NCI-H510A (cell line): ENCODE data around the gene ST7.

Experiments used
- DNase-seq: peaks from one replicate; lab custom pipeline; 2025; lab: John Stamatoyannopoulos, UW

ST7 gene

DNA sequence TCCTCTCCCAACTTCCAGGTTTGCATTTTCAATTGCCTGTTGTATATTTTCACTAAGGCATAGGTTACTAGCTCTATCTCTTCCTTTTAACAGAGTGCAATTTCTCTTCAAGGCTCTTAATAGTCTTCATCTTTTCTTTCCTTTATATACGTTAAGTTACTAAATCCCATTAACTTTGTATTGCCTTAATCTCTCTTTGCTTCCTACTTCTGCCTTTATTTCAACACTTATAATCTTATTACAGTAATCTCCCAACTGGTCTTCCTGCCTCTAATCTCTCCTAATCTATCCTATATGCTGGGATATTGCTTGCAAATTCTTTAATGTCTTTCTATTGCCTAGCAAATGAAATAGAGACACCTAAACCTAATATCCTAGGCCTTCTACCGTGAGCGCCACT lies 26.1 kb downstream of the ST7 start:
- no peak for DNase-seq

DNA sequence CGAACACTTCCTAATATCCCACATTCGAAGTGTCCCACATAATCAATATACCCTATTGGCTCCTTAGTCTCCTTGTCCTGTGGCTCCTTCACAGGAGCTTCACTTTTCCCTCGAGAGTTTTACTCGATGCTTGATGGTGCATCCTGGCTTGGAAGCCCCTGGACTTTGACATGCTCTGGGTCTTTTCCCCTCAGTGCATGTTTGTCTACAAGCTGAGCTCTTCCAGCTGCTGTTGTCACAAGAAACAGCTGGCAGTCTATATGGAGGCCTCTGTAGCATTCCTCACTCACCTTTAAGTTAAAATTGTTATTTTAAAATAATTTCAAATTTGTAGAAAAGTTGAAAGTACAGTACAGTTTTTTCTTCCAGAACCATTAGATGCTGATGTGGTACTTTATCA lies 27.1 kb downstream of the ST7 start:
- DNase-seq = no peak

DNA sequence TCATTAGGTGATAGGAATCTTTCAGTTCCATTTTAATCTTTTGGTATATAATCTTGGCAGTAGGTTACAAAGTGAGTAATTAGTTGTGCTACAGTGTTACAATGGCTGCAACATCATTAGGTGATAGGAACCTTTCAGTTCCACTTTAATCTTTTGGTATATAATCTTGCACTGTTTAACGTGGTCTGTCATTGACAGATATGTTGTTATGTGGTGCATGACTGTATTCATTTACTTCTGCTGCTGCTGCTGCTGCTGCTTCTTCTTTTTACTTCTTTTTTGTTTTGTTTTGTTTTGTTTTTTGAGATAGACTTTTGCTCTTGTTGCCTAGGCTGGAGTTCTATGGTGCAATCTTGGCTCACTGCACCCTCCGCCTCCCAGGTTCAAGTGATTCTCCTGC lies 28.6 kb downstream of the ST7 start:
- DNase-seq = no peak

DNA sequence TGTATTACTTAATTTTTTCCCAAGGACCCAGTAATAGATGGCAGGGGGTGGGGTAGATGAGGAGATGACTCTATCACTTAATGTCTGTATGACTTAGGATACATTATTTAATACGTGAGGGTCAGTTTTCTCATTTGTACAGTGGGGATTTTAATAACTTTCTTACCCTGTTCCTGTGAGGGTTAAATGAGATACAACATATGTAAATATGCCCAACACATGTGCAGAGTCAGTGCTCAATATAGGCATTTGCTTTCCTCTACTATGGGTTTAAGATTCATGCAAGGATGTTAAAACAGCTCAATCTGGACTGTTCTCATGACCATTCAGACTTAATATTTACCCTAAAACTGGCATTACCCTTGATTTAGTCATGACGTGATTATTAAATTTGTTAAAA lies 31.2 kb downstream of the ST7 start:
- DNase-seq = no peak

DNA sequence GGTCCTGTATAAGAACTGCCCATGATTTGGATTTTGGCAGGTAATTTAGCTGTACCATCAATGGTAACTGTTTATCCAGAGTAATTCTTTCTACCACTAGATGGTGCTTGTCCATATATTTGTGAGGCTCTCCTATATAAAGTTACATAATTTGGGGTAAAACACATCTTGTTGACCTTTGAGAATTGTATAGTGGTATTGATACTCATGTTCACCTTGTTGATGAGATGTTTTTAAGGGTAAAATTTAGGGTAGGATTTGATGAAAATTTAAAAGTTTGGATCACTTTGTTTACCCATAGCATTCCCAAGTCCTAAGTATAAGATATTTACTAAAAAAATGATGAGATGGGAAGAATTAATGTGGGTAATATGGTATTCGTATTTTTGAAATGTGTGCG lies 31.6 kb downstream of the ST7 start:
- no peak for DNase-seq

DNA sequence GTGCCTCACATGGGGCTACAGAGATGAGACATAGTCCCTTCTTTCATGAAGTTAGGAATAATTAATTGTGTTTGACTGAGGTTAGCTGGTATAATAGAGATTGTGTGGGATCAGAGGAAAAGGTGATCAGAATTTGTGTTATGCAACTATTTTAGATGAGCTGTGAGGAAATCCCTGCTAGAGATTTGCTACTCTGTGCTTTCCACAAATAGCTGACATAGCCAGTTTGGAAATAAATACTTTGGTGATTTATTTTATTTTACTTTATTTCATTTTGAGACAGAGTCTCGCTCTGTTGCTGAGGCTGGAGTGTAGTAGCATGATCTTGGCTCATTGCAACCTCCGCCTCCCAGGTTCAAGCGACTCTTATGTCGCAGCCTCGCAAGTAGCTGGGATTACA lies 32.3 kb downstream of the ST7 start:
- no peak for DNase-seq

DNA sequence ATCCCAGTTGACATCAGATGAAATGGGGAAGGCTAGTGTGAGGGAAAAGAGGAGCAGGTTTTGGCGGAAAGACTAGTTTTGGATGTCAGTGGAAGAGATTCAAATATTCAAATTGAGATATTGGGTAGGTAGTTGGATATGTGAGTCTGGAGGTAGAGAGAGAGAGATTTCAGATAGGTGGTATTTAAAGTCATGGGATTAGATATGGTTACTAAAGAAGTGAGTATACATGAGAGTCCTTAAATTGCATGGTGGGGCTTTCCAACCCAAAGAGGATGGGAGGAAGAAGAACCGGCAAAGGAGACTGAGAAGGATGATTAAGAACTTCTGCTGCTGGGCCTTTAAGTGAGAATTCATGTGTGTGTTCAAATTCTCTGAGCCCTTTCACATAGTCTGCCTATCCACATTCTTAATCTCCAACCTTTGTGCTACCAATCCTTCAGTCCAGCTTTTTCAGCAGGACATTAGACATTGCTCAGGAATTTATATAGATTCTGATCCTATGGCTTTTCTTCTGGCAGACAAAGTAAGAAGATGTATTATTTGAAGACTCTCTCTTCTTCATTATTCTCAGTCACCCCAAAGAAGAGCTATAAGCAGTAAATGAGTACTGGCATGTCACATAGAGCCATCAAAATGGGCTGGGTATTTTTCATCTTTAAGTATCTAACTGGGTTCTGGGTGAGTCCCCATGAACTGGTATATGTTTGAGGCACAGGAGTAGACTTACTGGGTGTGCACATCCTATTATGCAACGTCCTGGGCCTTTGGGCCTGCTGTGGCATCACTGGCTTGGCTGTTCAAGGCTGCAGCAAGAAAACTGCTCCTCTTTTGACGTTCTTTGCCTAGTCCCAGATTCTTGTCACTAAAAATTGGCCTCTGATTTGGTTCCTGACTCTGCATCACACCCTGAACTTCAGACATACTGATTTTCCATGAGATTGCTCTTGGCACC lies 33.6 kb downstream of the ST7 start:
- DNase-seq = no peak

DNA sequence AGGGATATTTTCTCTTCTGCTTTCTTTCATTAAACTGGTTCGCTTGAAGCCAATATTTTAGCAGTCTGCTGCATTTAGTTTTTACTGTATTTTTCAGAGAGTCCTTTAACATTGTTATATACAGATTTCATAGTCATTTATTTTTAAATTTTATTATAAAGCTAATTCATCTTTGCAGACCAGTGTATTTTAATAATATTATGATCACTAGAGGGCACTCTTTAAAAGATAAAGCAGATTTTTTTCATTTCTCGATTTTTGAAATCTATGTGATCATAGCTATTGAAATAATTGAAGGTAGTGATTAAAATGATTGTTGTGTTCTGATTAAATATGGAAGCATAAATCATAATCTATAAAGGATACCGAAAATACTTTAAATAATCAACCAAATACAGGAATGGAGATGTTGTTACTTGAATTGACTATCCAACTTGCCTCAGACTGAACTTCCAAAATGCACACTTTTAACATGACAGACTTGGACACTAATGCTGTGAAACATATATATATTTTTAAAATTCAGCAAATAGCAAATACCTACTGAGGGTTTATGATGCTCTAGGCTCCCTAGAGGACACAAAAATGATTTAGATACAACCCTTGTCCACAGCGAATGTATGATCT lies 35.2 kb downstream of the ST7 start:
- no peak for DNase-seq

DNA sequence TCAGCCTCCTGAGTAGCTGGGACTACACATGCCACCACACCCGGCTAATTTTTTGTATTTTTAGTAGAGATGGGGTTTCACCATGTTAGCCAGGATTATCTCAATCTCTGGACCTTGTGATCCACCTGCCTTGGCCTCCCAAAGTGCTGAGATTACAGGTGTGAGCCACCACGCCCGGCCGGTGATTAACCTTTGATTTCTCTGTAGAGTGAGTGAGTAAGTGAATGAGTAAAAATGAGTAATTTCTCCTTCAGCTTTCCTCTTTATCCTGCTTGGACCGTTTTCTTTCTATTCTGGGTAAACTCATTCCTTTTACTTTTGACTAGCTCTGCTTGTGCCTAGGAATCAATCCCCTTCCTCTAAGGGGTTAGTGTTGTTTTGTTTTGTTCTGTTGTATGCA lies 36.8 kb downstream of the ST7 start:
- DNase-seq = no peak

DNA sequence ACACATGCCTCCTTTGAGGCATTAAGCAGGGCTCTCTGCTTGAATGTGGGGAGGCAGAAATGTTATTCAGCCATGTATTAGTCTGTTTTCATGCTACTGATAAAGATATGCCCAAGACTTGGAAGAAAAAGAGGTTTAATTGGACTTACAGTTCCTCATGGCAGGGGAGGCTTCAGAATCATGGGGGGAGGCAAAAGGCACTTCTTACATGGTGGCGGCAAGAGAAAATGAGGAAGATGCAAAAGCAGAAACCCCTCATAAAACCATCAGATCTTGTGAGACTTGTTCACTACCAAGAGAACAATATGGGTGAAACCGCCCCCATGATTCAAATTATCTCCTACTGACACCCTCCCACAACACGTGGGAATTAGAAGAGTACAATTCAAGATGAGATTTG lies 37.9 kb downstream of the ST7 start:
- no peak for DNase-seq

DNA sequence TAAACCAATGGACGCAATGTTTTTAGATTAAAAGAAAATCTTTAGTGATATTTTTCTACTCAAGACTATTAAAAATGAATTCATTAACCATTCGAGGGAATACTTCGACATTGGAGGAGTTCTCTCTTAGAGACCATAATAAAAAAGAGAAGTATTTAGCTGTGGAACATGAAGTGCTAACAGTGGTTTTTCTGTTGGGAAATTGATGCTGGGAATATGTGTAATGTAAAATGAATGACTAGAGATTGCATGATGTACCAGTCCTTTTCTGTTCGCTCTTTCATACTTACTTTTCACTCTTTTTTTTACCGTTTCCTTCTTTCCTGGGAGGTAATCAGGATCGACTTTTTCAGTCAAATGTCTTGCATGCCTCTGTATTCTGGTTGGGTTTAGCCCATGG lies 41.3 kb downstream of the ST7 start:
- DNase-seq = no peak

DNA sequence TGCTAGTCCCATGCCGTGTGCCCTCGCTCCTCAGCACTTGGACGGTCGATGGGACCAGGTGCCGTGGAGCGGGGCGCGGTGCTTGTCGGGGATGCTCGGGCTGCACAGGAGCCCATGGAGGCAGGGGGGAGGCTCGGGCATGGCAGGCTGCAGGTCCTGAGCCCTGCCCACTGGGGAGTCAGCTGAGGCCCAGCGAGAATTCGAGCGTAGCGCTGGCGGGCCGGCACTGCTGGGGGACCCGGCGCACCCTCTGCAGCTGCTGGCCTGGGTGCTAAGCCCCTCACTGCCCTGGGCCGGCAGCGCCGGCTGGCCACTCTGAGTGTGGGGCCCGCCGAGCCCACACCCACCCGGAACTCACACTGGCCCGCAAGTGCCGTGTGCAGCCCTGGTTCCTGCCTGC lies 44.7 kb downstream of the ST7 start:
- no peak for DNase-seq

DNA sequence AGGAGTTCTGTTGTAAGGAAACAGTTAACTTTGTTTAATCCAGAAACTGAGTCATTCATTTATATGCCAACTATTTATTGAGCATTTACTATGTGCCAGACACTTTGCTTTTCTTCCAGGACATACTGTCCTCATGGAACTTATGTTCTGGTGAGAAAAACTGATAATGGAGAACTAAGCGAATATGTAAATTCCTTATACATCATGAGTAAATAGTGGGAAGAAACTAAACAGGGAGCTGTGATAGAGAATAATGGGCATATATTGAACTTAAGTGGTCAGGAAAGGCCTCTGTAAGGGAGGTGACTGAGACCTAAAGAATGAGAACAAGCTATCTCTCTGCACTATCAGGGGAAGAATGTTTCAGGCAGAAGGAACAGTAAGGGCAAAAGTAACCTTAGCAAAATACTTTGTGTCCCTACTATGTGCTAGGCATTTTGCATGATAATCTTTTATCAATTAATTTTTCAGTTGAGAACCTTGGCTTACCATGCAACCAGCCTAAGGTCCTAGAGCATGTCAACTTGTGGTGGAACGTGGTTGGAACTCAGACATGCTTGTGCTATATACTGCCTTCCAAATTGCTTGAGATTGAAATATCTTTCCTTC lies 45.4 kb downstream of the ST7 start:
- no peak for DNase-seq

DNA sequence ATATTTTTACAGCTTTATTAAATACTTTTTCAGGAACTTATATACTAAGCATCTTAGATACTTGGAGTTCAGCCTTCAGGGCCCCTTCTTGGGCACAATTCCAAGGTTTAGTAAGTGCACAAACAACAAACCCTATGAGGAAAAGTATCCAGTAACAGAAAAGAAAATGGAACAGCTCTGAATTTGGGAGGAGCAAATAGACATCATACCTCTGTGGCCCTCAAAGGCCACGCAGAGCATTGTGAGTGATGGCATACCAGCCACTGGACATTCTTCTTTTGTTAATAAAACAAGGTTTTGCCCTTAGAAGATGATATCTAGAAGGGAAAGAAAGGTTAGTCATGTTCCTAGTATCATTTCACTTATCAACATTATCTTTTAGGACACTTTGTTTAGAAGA lies 46.0 kb downstream of the ST7 start:
- DNase-seq = no peak

DNA sequence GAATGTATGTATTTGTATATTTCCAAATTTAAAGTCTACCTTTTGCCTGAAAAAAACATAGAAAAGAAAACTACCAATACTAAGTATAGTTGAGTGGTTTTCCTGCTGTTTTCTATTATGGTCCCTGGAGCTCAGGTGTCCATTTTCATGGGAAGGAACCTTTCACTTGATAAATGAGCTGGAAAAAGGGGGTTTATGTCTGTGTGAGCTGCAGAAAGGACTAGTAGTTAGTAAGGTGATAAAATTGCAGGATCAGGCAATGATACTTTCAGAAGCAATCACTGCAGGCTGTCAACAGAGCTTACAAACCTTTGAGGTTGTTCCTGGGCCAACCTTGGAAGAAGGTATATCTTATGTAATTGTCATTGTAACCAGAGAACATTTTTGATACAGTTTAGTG lies 48.0 kb downstream of the ST7 start:
- DNase-seq = no peak

DNA sequence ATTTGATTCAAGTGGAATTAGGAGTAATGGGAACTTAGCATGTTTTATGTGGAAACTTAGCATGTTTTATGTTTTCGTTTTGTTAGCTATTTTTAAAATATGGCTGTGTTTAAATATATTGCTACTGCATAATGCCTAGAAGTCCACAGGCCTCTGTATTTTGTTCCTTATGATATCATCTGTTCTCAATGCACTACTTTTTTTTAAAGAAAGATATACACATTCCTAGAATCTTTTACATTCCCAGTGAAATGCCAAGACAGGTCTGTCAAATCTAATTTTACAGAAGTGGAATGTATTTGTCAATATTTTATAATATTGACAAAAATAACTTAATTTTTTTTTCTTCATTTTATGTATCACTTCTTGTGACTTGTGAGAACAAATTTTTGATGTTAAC lies 51.6 kb downstream of the ST7 start:
- DNase-seq = no peak

DNA sequence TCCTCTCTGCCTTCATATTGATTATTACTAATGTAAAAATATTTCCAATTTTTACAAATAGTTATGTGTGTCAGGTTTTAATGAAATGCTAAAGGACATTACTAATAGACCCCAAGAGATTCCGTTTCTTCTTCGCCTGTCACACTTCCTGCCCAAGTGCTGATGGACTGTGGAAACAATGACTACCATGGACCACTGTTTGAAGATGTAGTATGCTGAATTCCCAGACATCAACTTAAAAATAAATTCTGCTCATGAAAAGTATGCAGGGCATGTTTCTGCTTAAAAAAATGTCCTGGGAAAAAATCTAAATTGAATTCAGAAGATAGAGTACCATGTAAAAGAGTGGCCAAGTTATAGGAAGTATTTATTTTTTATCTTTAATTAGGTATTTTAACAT lies 52.1 kb downstream of the ST7 start:
- no peak for DNase-seq

DNA sequence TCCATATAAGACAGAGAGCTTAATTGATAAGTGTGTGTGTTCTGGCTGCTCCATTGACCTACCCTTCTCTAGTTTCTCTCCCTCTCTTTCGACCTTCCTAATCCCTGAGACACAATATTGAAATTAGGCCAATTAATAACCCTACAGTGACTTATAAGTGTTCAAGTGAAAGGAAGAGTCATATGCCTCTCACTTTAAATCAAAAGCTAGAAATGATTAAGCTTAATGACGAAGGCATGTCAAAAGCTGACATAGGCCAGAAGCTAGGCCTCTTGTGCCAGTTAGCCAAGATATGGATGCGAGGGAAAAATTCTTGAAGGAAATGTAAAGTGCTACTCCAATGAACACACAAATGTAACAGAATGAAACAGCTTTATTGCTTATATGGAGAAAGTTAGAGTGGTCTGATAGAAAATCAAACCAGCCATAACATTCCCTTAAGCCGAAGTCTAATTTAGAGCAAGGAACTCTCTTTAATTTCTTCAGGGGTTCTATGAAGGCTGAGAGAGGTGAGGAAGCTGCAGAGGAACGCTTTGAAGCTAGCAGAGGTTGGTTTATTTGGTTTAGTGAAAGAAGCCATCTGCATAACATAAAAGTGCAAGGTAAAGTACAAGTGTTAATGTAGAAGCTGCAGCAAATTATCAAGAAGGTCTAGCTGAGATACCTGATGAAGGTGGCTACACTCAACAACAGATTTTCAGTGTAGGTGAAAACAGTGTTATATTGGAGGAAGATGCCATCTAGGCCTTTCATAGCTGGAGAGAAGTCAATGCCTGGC lies 53.8 kb downstream of the ST7 start:
- DNase-seq = no peak

DNA sequence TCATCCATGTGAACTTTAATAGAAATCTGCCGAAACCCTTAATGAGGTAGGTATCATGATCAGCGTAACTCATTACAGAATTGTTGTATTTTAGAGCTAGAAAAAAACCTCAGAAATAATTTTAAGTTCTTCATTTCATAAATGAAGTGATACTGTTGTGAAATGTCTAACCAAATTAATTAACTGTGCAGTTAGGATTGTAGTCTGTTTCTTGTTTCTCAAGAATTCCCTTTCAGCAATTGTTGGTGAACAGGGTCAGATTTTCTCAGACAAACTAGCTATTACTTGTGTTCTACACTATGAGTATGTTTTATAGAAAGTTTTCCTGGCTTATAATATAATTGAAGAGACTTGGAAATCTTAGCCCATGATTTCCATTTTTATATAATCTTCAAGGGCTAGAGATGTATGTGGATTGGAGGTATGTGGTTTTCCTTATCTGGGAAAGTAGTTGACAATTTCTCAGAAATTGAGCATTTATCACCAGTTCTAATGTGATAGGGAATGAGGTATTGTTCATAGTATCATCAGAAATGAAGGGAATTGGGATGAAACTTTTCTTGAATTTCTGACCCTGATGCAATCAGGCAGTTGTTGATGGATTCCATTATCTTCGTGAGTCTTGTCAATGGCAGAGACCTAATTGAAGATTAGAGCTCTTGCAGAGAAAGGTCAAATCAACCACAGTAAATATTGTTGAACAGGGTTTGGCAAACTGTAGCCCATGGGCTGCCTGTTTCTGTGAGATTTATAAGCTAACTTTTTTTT lies 55.0 kb downstream of the ST7 start:
- DNase-seq = no peak

DNA sequence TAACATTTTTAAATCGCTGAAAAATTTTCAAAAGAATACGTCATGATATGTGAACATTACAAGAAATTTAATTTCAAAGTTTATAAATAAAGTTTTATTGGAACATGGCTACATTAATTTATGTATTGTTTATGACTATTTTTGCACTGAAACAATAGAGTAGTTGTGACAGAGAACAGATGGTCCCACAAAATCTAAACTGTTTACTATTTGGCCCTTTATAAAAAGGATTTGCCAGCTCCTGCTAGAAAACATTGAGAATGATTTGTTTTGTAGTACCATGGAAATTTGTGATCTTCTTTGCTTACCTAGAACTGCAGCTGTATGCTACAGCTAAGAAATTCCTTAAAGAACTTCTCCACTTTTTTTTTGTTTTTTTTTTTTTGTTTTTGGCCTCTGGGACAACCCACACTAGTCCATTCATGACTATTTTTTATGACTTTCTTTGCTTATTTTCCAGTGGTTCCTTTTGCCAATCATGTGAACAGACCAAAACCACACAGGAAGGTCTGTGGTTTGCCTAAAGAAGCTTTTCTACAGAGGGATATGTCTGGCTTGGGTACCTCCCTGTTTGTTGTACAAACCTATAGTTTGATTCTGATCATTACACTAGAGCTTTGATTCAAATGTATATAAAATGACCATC lies 55.7 kb downstream of the ST7 start:
- DNase-seq = no peak

DNA sequence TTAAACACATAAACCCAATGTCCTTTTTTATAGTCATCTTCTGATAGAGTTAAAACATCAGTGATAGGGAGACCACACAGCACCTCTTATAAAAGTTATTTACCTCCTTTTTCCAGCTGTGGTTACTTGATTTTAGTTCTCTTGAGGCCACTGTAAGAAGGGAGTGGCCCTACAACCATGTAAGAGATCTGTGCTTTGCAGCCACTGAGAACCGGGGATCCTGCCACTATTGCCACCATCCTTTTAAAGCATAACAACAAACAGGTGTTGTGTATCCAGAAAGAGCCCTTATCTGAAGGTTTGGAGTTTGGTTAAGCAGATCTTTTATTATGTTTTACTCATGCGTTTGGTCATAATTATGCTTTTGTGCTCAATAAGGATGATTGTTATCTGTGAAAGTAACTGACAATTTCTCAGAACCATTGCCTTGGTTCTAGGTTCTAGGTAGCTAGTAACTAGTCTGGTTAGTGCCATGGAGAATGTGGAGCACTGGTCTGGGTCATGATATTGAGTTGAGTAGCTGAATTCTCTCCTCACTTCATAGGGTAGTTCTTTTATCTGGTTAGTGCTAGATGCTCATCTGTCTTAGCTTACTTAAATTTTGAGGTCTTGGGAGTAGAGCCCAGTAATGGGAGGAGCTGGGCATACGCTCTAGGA lies 56.5 kb downstream of the ST7 start:
- DNase-seq = no peak
